ENCODE results near the gene NEURL2.

DNA sequence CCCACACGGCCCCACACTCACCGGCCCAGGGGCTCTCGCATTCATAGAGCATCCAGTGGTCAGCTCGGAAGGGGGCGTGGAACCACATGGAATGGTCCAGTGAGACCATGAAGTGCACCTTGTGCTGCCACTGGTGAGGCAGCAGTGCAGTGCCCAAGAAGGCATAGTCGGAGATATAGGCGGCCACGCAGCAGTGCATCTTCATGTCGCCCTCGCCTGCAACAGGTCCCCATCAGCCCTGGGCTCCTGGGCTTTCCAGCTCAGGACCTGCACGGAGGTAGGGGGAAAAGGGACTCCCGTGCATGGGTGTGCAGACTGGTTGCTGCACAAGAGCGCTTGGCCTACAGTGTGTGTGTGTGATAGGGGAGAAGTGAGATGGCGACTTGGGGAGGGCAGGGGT lies 47.5 kb downstream of the NEURL2 start:
- TF ChIP-seq, protein P1, sequence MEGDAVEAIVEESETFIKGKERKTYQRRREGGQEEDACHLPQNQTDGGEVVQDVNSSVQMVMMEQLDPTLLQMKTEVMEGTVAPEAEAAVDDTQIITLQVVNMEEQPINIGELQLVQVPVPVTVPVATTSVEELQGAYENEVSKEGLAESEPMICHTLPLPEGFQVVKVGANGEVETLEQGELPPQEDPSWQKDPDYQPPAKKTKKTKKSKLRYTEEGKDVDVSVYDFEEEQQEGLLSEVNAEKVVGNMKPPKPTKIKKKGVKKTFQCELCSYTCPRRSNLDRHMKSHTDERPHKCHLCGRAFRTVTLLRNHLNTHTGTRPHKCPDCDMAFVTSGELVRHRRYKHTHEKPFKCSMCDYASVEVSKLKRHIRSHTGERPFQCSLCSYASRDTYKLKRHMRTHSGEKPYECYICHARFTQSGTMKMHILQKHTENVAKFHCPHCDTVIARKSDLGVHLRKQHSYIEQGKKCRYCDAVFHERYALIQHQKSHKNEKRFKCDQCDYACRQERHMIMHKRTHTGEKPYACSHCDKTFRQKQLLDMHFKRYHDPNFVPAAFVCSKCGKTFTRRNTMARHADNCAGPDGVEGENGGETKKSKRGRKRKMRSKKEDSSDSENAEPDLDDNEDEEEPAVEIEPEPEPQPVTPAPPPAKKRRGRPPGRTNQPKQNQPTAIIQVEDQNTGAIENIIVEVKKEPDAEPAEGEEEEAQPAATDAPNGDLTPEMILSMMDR (IDR thresholded peaks at IDR 0.05 in 8 of 11, conservative IDR thresholded peaks at IDR 0.05 in 3 of 11), result no peak
- TF ChIP-seq POLR2AphosphoS5 (IDR thresholded peaks at IDR 0.05), result peak; percentile 4 to 58 (median 42)

All from spleen (tissue), 7 donors.